Measurements from ENCODE around the gene NDUFA8. TPM values are rescaled to one million over a fixed set of nuclear protein-coding genes. Genes with fewer than 3 reads are reported as not detected.

The NDUFA8 gene
- polyA plus RNA-seq, 4 donors = 68.0 to 188 (median 106) TPM

DNA sequence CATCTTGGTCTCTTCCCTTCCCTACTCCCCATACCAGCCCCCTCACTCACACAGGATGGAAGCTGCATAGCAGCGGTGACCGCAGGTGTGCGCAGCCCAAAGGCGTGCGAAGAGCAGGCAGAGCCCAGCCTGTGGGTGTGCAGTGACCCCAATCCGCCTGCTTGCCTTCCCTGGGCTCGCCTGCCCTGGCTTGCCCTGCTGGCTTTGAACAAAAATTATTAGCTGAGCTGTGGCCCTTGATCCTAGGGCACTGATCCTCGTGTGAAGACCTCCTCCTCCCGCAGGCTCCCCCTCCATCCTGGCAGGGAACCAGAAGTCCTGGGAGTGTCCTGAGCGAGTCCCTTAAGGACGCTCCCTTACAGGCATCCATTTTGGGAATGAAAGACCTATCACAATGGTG is 32.0 kb upstream of the NDUFA8 start:
- Histone ChIP-seq H3K27me3 (ENCODE audit: control insufficient read depth in 3 of 3, insufficient read depth in 3 of 3, low read length in 3 of 3) (no peaks in the 10 kb centered on the region), H3K4me1 (ENCODE audit: control insufficient read depth in 3 of 3, insufficient read depth in 2 of 3, low read depth in 1 of 3, low read length in 2 of 3) (no peaks in the 10 kb centered on the region), H3K4me3 (ENCODE audit: low read depth in 1 of 3, low read length in 3 of 3) (no peak overlapping the region), H3K27ac (ENCODE audit: low read depth in 1 of 3, low read length in 2 of 3) (no peak overlapping the region), H3K36me3 (ENCODE audit: control insufficient read depth in 3 of 3, insufficient read depth in 2 of 3, low read depth in 1 of 3, low read length in 3 of 3) (no peaks in the 10 kb centered on the region), H3K9me3 (ENCODE audit: control insufficient read depth in 2 of 2, insufficient read depth in 1 of 2, low read depth in 1 of 2, low read length in 1 of 2) (no peaks in the 10 kb centered on the region)
- DNase-seq (no peak), FAIRE-seq (no peak)
- WGBS, 3 donors = 60 to 73% (median 72%) methylated on average over 11 of the region's 11 CpGs

DNA sequence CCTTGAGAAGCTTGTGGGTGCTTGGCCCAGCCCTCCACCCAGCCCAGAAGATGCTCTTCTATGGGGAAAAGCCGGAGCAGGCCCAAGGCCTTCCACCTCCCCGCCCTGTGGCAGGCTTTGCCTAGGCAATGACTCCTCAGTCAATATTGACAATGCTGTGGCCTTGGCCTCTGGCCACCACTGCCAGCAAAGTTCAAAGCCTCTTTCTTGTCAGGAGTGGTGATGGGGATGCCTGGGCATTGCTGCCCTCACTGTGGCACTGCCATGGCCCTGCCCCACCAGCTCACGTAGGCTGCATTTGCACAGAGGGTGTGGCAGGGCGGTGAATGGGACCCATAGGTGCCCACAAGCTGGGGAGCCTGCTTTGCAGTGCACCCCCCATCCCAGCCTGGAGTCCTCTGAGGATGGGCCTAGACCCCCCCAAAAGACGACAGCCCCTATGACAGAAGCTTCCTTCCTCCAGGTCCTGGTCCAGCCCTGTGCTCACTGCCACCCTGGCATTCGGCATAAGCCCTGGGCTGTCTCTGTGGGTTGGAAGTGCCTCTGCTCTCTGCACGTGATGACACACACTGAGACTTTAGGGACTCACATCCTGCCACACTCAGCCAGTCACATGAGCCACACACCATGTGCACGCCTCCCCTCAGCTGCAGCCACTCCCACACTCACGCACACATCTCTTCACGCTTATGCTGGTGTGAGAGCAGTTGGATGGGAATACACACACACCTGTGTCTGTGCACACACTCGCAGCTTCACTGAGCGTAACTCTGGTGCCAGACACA is 31.2 kb upstream of the NDUFA8 start:
- FAIRE-seq = no peak

DNA sequence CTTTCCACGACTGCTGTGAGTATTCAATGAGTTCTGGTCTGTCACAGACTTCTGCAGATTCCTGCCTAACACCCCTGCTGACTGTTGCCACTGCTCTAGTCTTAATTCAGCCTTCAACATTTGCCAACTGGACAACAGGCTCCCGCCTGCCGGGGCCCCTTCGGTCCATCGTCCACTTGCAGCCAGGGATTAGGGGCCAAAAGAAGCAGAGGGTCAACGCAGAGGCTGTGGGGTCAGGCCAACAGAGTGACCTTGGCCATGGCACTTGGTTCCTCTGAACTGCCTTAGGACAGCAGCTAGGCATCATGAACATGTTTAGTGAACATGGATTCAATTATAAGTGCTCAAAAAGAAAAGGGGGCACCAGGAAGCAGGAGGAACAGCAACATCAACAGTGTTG is 28.8 kb upstream of the NDUFA8 start:
- Histone ChIP-seq H3K27me3 (ENCODE audit: control insufficient read depth in 3 of 3, insufficient read depth in 3 of 3, low read length in 3 of 3) (no peaks in the 10 kb centered on the region), H3K4me1 (ENCODE audit: control insufficient read depth in 3 of 3, insufficient read depth in 2 of 3, low read depth in 1 of 3, low read length in 2 of 3) (no peaks in the 10 kb centered on the region), H3K36me3 (ENCODE audit: control insufficient read depth in 3 of 3, insufficient read depth in 2 of 3, low read depth in 1 of 3, low read length in 3 of 3) (no peaks in the 10 kb centered on the region), H3K27ac (ENCODE audit: low read depth in 1 of 3, low read length in 2 of 3) (no peak overlapping the region), H3K9me3 (ENCODE audit: control insufficient read depth in 2 of 2, insufficient read depth in 1 of 2, low read depth in 1 of 2, low read length in 1 of 2) (no peaks in the 10 kb centered on the region), H3K4me3 (ENCODE audit: low read depth in 1 of 3, low read length in 3 of 3) (no peak overlapping the region)
- DNase-seq = no peak
- FAIRE-seq = no peak
- WGBS, 3 donors = 88 to 92% (median 90%) methylated on average over 6 of the region's 6 CpGs

More for the DNA sequence above, 31.2 kb upstream of the NDUFA8 start:
- Histone ChIP-seq H3K27me3 (ENCODE audit: control insufficient read depth in 3 of 3, insufficient read depth in 3 of 3, low read length in 3 of 3) (no peaks in the 10 kb centered on the region), H3K4me1 (ENCODE audit: control insufficient read depth in 3 of 3, insufficient read depth in 2 of 3, low read depth in 1 of 3, low read length in 2 of 3) (no peaks in the 10 kb centered on the region), H3K4me3 (ENCODE audit: low read depth in 1 of 3, low read length in 3 of 3) (no peak overlapping the region), H3K36me3 (ENCODE audit: control insufficient read depth in 3 of 3, insufficient read depth in 2 of 3, low read depth in 1 of 3, low read length in 3 of 3) (no peaks in the 10 kb centered on the region), H3K27ac (ENCODE audit: low read depth in 1 of 3, low read length in 2 of 3) (no peak overlapping the region), H3K9me3 (ENCODE audit: control insufficient read depth in 2 of 2, insufficient read depth in 1 of 2, low read depth in 1 of 2, low read length in 1 of 2) (no peaks in the 10 kb centered on the region)
- WGBS, 3 donors = 68 to 76% (median 68%) methylated on average over 12 of the region's 12 CpGs
- DNase-seq = no peak

DNA sequence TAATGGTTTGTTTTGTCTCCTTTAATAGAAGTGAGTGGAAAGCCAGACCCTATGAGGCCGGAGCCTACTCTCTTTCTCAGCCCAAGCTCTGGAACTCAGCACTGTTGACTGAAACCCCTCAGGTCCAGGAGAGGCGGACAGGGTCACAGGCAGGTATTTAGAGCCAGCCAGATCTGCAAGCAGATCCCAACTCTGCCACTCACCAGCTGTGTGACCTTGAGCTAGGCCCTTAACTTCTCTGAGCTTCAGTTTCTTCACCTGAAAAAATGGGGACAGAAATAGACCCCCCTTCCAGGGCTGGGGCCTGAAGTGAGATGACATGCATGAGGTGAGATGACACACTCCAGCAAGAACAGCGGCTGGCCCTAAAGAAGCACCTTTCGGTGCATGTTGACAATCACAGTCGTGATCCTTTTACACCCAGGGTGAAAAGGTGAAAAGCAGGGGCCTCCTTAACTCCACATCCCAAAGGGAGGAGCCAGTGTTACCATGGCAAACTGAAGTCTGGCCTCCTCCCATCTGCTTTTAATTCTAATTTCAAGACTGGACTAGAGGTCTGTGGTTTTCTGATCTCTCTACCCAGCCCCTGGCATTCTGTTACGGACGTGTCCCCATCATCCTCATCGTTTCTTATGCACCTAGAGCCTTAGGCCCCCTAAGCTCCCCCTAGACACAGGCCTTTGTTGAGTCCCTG is 27.3 kb upstream of the NDUFA8 start:
- no peak for FAIRE-seq
- 82 to 85% (median 83%) methylated on average over 8 of the region's 8 CpGs for WGBS, 3 donors

DNA sequence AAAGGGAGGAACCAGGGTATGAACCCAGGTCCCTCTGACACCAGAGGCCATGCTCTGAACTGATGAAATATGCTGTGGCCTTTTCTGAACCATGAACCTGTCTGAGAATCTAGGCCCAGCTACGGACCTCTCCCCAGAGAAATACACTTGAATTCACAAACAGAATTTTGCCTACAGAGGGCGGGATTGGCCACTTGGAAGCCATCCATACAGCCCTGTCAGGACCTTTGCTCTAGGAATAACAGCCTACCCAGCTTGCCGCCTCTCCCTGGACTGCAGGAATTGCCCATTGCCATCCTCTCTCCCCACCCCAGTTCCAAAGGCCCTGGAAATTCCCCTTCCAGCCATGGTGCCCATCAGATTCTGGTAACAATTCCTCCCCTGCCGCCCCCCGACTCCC is 26.7 kb upstream of the NDUFA8 start:
- Histone ChIP-seq H3K4me3 (ENCODE audit: low read depth in 1 of 3, low read length in 3 of 3) (no peak overlapping the region), H3K36me3 (ENCODE audit: control insufficient read depth in 3 of 3, insufficient read depth in 2 of 3, low read depth in 1 of 3, low read length in 3 of 3) (no peaks in the 10 kb centered on the region), H3K27me3 (ENCODE audit: control insufficient read depth in 3 of 3, insufficient read depth in 3 of 3, low read length in 3 of 3) (peaks cover 0 to 1% (median 0%) of the 10 kb centered on the region in 3 donors), H3K4me1 (ENCODE audit: control insufficient read depth in 3 of 3, insufficient read depth in 2 of 3, low read depth in 1 of 3, low read length in 2 of 3) (peaks cover 0 to 1% (median 0%) of the 10 kb centered on the region in 3 donors), H3K27ac (ENCODE audit: low read depth in 1 of 3, low read length in 2 of 3) (no peak overlapping the region), H3K9me3 (ENCODE audit: control insufficient read depth in 2 of 2, insufficient read depth in 1 of 2, low read depth in 1 of 2, low read length in 1 of 2) (no peaks in the 10 kb centered on the region)
- WGBS, 3 donors = 18 to 61% (median 30%) methylated on average over 5 of the region's 5 CpGs
- DNase-seq = peak; percentile 49 to 61
- no peak for FAIRE-seq

More for the DNA sequence above, 27.3 kb upstream of the NDUFA8 start:
- no peaks in the 10 kb centered on the region for H3K9me3 ChIP-seq (ENCODE audit: control insufficient read depth in 2 of 2, insufficient read depth in 1 of 2, low read depth in 1 of 2, low read length in 1 of 2)
- H3K27me3 ChIP-seq (ENCODE audit: control insufficient read depth in 3 of 3, insufficient read depth in 3 of 3, low read length in 3 of 3) = peaks cover 0 to 1% (median 0%) of the 10 kb centered on the region in 3 donors
- no peaks in the 10 kb centered on the region for H3K36me3 ChIP-seq (ENCODE audit: control insufficient read depth in 3 of 3, insufficient read depth in 2 of 3, low read depth in 1 of 3, low read length in 3 of 3)
- H3K27ac ChIP-seq (ENCODE audit: low read depth in 1 of 3, low read length in 2 of 3) = no peak overlapping the region
- no peak for DNase-seq
- H3K4me3 ChIP-seq (ENCODE audit: low read depth in 1 of 3, low read length in 3 of 3) = no peak overlapping the region
- no peaks in the 10 kb centered on the region for H3K4me1 ChIP-seq (ENCODE audit: control insufficient read depth in 3 of 3, insufficient read depth in 2 of 3, low read depth in 1 of 3, low read length in 2 of 3)

DNA sequence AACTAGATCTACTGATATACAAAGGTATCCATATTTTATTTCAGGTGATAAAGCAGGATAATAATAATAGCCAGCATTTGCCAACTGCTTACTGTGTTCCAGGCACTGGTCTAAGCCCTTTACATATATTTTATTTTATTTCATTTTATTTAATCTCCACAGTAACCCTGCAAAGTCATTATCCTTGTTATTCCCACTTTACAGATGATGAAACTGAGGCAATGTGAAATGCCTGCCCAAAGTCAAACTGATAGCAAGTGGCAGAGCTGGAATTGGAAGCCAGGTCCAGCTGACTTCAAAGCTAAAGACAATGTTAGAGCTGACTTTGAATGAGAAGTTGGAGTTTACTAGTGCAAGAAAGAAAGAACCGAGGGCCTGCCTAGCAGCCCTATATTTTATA is 25.0 kb upstream of the NDUFA8 start:
- no peak for DNase-seq
- Histone ChIP-seq H3K4me3 (ENCODE audit: low read depth in 1 of 3, low read length in 3 of 3) (no peak overlapping the region), H3K4me1 (ENCODE audit: control insufficient read depth in 3 of 3, insufficient read depth in 2 of 3, low read depth in 1 of 3, low read length in 2 of 3) (peaks cover 0 to 11% (median 0%) of the 10 kb centered on the region in 3 donors), H3K36me3 (ENCODE audit: control insufficient read depth in 3 of 3, insufficient read depth in 2 of 3, low read depth in 1 of 3, low read length in 3 of 3) (no peaks in the 10 kb centered on the region), H3K27me3 (ENCODE audit: control insufficient read depth in 3 of 3, insufficient read depth in 3 of 3, low read length in 3 of 3) (peaks cover 0 to 1% (median 0%) of the 10 kb centered on the region in 3 donors), H3K27ac (ENCODE audit: low read depth in 1 of 3, low read length in 2 of 3) (no peak overlapping the region), H3K9me3 (ENCODE audit: control insufficient read depth in 2 of 2, insufficient read depth in 1 of 2, low read depth in 1 of 2, low read length in 1 of 2) (no peaks in the 10 kb centered on the region)
- FAIRE-seq = no peak
- WGBS, 3 donors = 74 to 90% (median 83%) methylated on average over 1 of the region's 1 CpG

DNA sequence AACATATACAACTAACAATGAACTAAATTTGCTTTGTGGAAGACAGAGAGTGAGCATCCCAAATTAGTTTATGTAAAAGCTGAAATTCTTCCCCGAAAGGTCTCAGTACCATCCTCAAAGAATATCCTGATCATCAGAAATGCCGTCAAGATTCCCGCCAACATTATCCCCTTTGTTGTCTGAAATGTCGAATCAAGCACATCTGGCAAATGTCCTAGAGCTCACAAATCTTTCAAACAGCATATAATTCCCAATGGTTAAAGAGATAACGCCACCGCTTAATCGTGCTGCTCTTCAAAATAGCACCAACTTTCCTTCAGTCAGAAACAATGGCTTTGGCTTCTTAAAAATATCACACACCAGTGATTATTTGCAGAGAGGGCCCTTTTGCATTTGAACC is 23.9 kb upstream of the NDUFA8 start:
- Histone ChIP-seq H3K27ac (ENCODE audit: low read depth in 1 of 3, low read length in 2 of 3) (no peak overlapping the region), H3K4me1 (ENCODE audit: control insufficient read depth in 3 of 3, insufficient read depth in 2 of 3, low read depth in 1 of 3, low read length in 2 of 3) (peaks cover 0 to 20% (median 4%) of the 10 kb centered on the region in 3 donors), H3K4me3 (ENCODE audit: low read depth in 1 of 3, low read length in 3 of 3) (no peak overlapping the region), H3K36me3 (ENCODE audit: control insufficient read depth in 3 of 3, insufficient read depth in 2 of 3, low read depth in 1 of 3, low read length in 3 of 3) (no peaks in the 10 kb centered on the region), H3K27me3 (ENCODE audit: control insufficient read depth in 3 of 3, insufficient read depth in 3 of 3, low read length in 3 of 3) (peaks cover 0 to 1% (median 0%) of the 10 kb centered on the region in 3 donors), H3K9me3 (ENCODE audit: control insufficient read depth in 2 of 2, insufficient read depth in 1 of 2, low read depth in 1 of 2, low read length in 1 of 2) (no peaks in the 10 kb centered on the region)
- FAIRE-seq (no peak), DNase-seq (no peak)
- WGBS, 3 donors = 59 to 82% (median 79%) methylated on average over 7 of the region's 7 CpGs

DNA sequence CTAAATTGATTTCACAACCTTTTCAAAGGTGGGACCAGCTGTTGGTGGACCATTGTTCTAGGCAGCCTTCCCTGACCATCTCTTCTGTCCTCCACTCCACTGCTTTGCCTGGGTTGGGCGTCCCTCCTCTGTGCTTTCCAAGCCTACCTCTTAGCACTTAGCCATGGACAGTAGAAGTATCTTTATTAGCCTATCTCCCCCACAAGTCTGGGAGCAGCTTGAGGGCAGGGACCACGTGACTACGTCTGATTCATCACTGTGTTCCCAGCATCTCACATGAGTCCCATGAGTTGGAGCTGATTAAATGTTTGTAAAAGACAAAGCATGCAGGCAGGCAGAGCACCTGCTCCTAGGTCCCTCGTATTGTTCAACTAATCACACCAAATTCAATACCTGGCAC is 21.1 kb upstream of the NDUFA8 start:
- peaks cover 0 to 1% (median 0%) of the 10 kb centered on the region in 3 donors for H3K27me3 ChIP-seq (ENCODE audit: control insufficient read depth in 3 of 3, insufficient read depth in 3 of 3, low read length in 3 of 3)
- peaks cover 0 to 22% (median 5%) of the 10 kb centered on the region in 3 donors for H3K4me1 ChIP-seq (ENCODE audit: control insufficient read depth in 3 of 3, insufficient read depth in 2 of 3, low read depth in 1 of 3, low read length in 2 of 3)
- no peaks in the 10 kb centered on the region for H3K36me3 ChIP-seq (ENCODE audit: control insufficient read depth in 3 of 3, insufficient read depth in 2 of 3, low read depth in 1 of 3, low read length in 3 of 3)
- H3K27ac ChIP-seq (ENCODE audit: low read depth in 1 of 3, low read length in 2 of 3) = no peak overlapping the region
- FAIRE-seq = no peak
- no peaks in the 10 kb centered on the region for H3K9me3 ChIP-seq (ENCODE audit: control insufficient read depth in 2 of 2, insufficient read depth in 1 of 2, low read depth in 1 of 2, low read length in 1 of 2)
- no peak overlapping the region for H3K4me3 ChIP-seq (ENCODE audit: low read depth in 1 of 3, low read length in 3 of 3)
- DNase-seq = peak in 1 of 2 donors; percentile 80
- WGBS, 3 donors = 32 to 46% (median 39%) methylated on average over 4 of the region's 4 CpGs

Measured in small intestine (tissue), 7 donors.